GM20431 (cell line): ENCODE results near the gene MOGAT3.

Experiments
- in situ Hi-C: fragments of 300-500 bp; cut with MseI, MboI; formaldehyde crosslinking; loops from one replicate; pipeline ENCODE4 v1.15.0; 2020; ENCODE audit warnings: low sequenced_read_pairs; ENCODE audit not compliant: unreplicated experiment

The MOGAT3 gene

GRCh38 chr7:101174322-101174854 is 26.4 kb downstream of the MOGAT3 start:
- in situ Hi-C loops: no loop called here

GRCh38 chr7:101173752-101174244 is 27.0 kb downstream of the MOGAT3 start:
- in situ Hi-C loops: no loop called here

- in situ Hi-C loops: no loop called here
Observed at GRCh38 chr7:101172854-101173751, 27.7 kb downstream of the MOGAT3 start.

- in situ Hi-C loops: no loop called here
Observed at GRCh38 chr7:101172005-101172853, 28.6 kb downstream of the MOGAT3 start.

GRCh38 chr7:101171442-101171837 is 29.4 kb downstream of the MOGAT3 start:
- in situ Hi-C loops: no loop called here

GRCh38 chr7:101170617-101171441 is 30.0 kb downstream of the MOGAT3 start:
- in situ Hi-C loops: no loop called here

GRCh38 chr7:101169838-101170551 is 30.8 kb downstream of the MOGAT3 start:
- in situ Hi-C loops: no loop called here

- in situ Hi-C loops: no loop called here
Observed at GRCh38 chr7:101169110-101169837, 31.6 kb downstream of the MOGAT3 start.

GRCh38 chr7:101168412-101169049 is 32.3 kb downstream of the MOGAT3 start:
- in situ Hi-C loops: no loop called here

GRCh38 chr7:101167645-101168411 is 33.0 kb downstream of the MOGAT3 start:
- in situ Hi-C loops: no loop called here

GRCh38 chr7:101166909-101167644 is 33.8 kb downstream of the MOGAT3 start:
- in situ Hi-C loops: no loop called here

- in situ Hi-C loops: no loop called here
Observed at GRCh38 chr7:101166648-101166908, 34.3 kb downstream of the MOGAT3 start.

- in situ Hi-C loops: no loop called here
Observed at GRCh38 chr7:101165958-101166647, 34.7 kb downstream of the MOGAT3 start.

- in situ Hi-C loops: no loop called here
Observed at GRCh38 chr7:101165075-101165957, 35.5 kb downstream of the MOGAT3 start, which contains the start of gene VGF. VGF (minus strand) TSS chr7:101165569; CDS start chr7:101164843, 726 bp downstream.
